Eye (tissue), 1 donor: ENCODE measurements around the gene INHBC.
A peak's percentile ranks its signal among the peaks of the same experiment; 100 is the strongest.

Experiments
- DNase-seq: peaks from one replicate; pipeline ENCODE4 v3.0.0-alpha.2; 2015

INHBC gene

GRCh38 chr12:57470286-57470969 lies 35.8 kb downstream of the INHBC start:
- DNase-seq = no peak

- no peak for DNase-seq
These were observed 36.5 kb downstream of the INHBC start for GRCh38 chr12:57470970-57471656.

GRCh38 chr12:57471661-57472060 lies 37.1 kb downstream of the INHBC start:
- no peak for DNase-seq

GRCh38 chr12:57472391-57472790 lies 37.8 kb downstream of the INHBC start:
- DNase-seq = no peak

- no peak for DNase-seq
These were observed 38.8 kb downstream of the INHBC start for GRCh38 chr12:57473392-57473791.

- no peak for DNase-seq
These were observed 39.3 kb downstream of the INHBC start for GRCh38 chr12:57473886-57474285.

- no peak for DNase-seq
These were observed 39.8 kb downstream of the INHBC start for GRCh38 chr12:57474430-57474829.

GRCh38 chr12:57474862-57475261 lies 40.3 kb downstream of the INHBC start:
- no peak for DNase-seq

GRCh38 chr12:57475271-57476161 lies 40.9 kb downstream of the INHBC start:
- DNase-seq = peak; percentile 73

- DNase-seq = peak; percentile 20
These were observed 41.8 kb downstream of the INHBC start for GRCh38 chr12:57476162-57476992.

- no peak for DNase-seq
These were observed 42.6 kb downstream of the INHBC start for GRCh38 chr12:57476993-57477709.

- DNase-seq = no peak
These were observed 43.4 kb downstream of the INHBC start for GRCh38 chr12:57477710-57478681.

- DNase-seq = no peak
These were observed 44.4 kb downstream of the INHBC start for GRCh38 chr12:57479043-57479375.

- no peak for DNase-seq
These were observed 45.0 kb downstream of the INHBC start, which contains the start of gene ARHGAP9 for GRCh38 chr12:57479376-57480115. TSS of gene ARHGAP9 (minus strand) at chr12:57479866. CDS start at chr12:57479406, 460 bp downstream.

- DNase-seq = no peak
These were observed 47.1 kb downstream of the INHBC start for GRCh38 chr12:57481671-57482070.

- DNase-seq = peak; percentile 10
These were observed 48.9 kb downstream of the INHBC start for GRCh38 chr12:57483466-57483865.

- DNase-seq = no peak
These were observed 51.1 kb downstream of the INHBC start for GRCh38 chr12:57485695-57486094.

GRCh38 chr12:57487055-57487596 lies 52.5 kb downstream of the INHBC start:
- DNase-seq = no peak

- DNase-seq = peak; percentile 98
These were observed 53.2 kb downstream of the INHBC start, which contains the start of gene MARS1 for GRCh38 chr12:57487597-57488401. TSS of gene MARS1 (plus strand) at chr12:57488068. CDS start at chr12:57488091, 23 bp downstream.
